Activated CD4-positive, alpha-beta T cell treated with anti-CD3 and anti-CD28 coated beads, Interleukin-2, amount 10 ng/mL, durations not matched to agents 7 days and 5 days (primary cell): ENCODE measurements around the gene SHC1. TPM values are rescaled to one million over a fixed set of nuclear protein-coding genes. Genes with fewer than 3 reads are reported as not detected.
A peak's percentile ranks its signal among the peaks of the same experiment; 100 is the strongest.

Experiments used
- CTCF ChIA-PET: fragments of 350-600 bp; sonication (Branson Sonifier 250); formaldehyde crosslinking; loops from one replicate; lab custom pipeline; 2021; ENCODE audit warnings: antibody characterized with exemption; lab: Charles Lee
- POLR2A ChIA-PET: fragments of 350-600 bp; sonication (Branson Sonifier 250); formaldehyde crosslinking; loops from one replicate; lab custom pipeline; 2021; ENCODE audit warnings: antibody characterized with exemption; lab: Charles Lee
- DNase-seq: peaks from one replicate; pipeline ENCODE4 v3.0.0-alpha.2; 2020
- H3K27ac Mint-ChIP-seq: one replicate; pipeline ENCODE4 v1.8.0; 2021; ENCODE audit warnings: mild to moderate bottlenecking, moderate library complexity, mixed read lengths
- H3K27me3 Mint-ChIP-seq: one replicate; pipeline ENCODE4 v1.8.0; 2021; ENCODE audit warnings: mixed read lengths
- H3K36me3 Mint-ChIP-seq: one replicate; pipeline ENCODE4 v1.8.0; 2021; ENCODE audit warnings: low read depth, mixed read lengths
- H3K4me1 Mint-ChIP-seq: one replicate; pipeline ENCODE4 v1.8.0; 2021; ENCODE audit warnings: mixed read lengths
- H3K4me3 Mint-ChIP-seq: one replicate; pipeline ENCODE4 v1.8.0; 2021; ENCODE audit warnings: mild to moderate bottlenecking, moderate library complexity, mixed read lengths
- H3K9me3 Mint-ChIP-seq: one replicate; pipeline ENCODE4 v1.8.0; 2021; ENCODE audit warnings: mixed read lengths
- total RNA-seq, 2 experiments: library from RNA; stranded (reverse); gene quantifications; one replicate each; pipeline ENCODE4 v1.2.3, GENCODE V29; 2021

The SHC1 gene, protein sequence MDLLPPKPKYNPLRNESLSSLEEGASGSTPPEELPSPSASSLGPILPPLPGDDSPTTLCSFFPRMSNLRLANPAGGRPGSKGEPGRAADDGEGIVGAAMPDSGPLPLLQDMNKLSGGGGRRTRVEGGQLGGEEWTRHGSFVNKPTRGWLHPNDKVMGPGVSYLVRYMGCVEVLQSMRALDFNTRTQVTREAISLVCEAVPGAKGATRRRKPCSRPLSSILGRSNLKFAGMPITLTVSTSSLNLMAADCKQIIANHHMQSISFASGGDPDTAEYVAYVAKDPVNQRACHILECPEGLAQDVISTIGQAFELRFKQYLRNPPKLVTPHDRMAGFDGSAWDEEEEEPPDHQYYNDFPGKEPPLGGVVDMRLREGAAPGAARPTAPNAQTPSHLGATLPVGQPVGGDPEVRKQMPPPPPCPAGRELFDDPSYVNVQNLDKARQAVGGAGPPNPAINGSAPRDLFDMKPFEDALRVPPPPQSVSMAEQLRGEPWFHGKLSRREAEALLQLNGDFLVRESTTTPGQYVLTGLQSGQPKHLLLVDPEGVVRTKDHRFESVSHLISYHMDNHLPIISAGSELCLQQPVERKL
- total RNA-seq = 100 to 1,000 TPM in 1 of 2 experiments, 10 to 100 TPM in 1; 75.1 to 104 TPM

DNA sequence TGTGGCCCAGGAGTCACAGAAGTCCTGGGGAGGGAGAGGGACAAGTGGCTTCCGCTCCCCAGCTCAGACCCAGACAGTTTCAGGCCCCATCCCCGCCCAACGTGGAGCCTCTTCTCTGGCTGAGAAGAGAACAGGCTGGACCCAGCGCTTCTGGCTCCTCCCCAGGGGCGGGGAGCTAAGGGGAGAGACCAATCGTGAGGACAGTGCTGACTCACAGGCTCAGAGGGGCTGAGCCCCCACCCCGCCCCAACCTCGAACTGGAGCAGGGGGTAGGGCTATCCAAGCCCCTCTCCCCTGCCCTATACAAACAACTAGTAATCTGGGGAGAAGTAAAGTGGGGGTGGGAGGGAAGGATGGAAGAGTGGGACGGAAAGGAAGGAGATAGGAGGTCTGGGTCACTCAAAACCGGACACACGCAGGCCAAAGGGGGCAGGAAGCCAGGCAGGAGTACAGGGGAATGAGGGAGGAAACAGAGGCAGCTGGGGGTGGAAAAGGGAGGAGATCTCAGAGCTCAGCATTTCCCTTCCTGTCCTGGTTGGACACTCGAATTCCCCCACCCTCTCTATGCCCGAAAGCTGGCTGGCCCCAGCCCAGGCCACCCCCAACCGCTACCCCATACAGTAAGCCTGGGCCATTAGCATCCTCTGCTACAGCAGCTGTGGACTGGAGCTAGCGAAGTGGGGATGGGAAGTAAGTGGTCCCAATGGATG, at the start of gene SHC1:
Gene SHC1, minus strand, starts transcription at position 117 of the 710 bp plus-strand sequence. CDS start 221 bp downstream, outside the sequence.
- ChIA-PET POLR2A (interaction anchor here (0.6 kb wide), 1 partner anchor 82 kb away, joined by 3 read pairs; no protein-coding TSS in a partner anchor), CTCF (interaction anchor here (0.9 to 6.4 kb wide), 11 partner anchors 10 to 202 kb away, joined by 3 to 26 read pairs (median 7); partner anchors contain the start of genes FLAD1, KRTCAP2, LENEP and PMVK)
- H3K4me1 Mint-ChIP-seq = peaks cover 51% of the 10 kb centered on the region
- peak; percentile 39 for DNase-seq
- H3K27ac Mint-ChIP-seq = peak within 1 kb of the TSS; percentile 72
- peaks cover 34% of the 10 kb centered on the region for H3K36me3 Mint-ChIP-seq
- no peaks in the 10 kb centered on the region for H3K27me3 Mint-ChIP-seq
- no peaks in the 10 kb centered on the region for H3K9me3 Mint-ChIP-seq
- H3K4me3 Mint-ChIP-seq = peak within 1 kb of the TSS; percentile 25

DNA sequence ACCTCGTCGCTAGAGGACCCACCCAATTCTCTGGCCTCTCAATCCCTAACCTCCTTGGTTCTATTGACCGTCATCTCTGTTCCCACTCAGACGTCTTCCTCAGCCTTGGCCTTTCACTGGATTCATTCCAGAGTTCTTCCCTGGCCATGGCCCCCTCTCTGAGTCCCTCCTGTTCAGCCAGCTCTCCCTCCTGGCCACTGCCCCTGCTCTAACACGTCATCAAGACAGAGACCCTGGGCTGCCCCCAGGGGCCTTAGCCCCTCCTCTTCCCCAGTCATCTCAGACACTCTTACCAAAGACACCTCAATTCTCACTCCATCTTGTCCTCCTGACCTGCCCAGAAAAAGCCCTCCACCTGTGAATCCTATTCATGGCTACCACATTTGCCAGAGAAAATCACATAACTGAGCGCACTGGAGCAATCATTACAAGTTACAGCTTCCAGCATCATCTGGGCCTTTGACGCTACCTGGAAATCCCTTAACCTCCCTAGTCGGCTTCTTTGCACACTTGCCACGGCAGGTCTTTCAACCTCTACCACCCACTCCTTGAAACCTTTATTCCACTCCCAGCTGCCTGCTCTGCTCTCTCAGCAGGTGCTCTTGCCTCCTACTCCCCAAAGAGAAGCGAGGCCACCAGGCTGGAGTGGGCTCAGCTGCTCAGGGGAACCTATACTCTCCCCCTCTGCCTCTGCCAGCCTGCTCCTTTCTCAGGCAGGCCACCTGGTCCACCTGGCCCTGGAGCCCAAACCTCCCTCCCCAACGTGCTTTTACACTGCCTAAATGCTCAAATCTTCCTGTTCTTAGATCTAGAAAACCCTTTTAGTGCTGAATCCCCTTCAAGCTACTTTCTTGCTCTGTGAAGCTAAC, 49.1 kb upstream of the SHC1 start:
- no peak overlapping the region for H3K27ac Mint-ChIP-seq
- no peak overlapping the region for H3K4me3 Mint-ChIP-seq
- CTCF ChIA-PET = interaction anchor here (1.1 to 17.4 kb wide), 10 partner anchors 8 to 72 kb away, joined by 3 to 222 read pairs (median 4); partner anchors contain the start of genes ADAM15, DCST1, DCST2 and LENEP
- POLR2A ChIA-PET = interaction anchor here (0.6 kb wide), 1 partner anchor 18 kb away, joined by 3 read pairs; no protein-coding TSS in a partner anchor
- H3K9me3 Mint-ChIP-seq = no peaks in the 10 kb centered on the region
- H3K36me3 Mint-ChIP-seq = peaks cover 37% of the 10 kb centered on the region
- H3K4me1 Mint-ChIP-seq = peaks cover 51% of the 10 kb centered on the region
- H3K27me3 Mint-ChIP-seq = no peaks in the 10 kb centered on the region
- DNase-seq = no peak

DNA sequence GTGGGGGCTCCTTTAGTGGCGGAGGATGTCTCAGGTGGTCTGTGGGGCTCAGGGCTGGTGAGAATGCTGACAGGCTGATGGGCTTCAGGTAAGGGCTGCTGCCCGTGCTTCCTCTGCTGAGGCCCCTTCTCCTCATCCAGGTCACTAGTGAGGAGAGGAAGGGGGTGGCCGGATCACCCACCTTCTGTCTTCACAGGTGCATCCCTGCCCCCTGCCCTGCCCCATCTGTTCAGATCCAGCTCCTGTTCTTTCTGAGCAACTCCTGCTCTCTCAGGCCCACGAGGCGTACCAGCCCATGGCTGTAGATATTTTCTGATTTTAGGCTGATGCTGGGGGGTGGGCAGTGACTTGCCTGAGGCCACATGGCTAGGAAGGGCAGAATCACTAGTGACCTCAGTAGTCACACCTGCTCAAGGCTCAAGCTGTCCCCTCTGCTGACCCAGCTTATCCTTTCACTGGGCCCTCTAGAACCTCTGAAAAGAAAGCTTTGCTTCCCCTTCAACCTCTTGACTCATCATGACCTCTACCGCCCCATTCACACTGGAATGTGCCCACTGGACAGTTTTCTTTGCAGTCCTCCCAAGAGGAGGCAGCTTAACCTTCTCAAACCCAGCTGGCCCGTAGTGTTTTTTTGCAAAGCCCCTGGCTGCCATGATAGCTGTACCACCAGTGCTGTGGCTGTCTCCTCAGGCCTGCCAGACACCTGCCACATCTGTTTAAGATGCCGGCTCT, 48.2 kb upstream of the SHC1 start:
- Mint-ChIP-seq H3K27ac (peak overlapping the region; percentile 46), H3K27me3 (no peaks in the 10 kb centered on the region), H3K4me1 (peaks cover 60% of the 10 kb centered on the region), H3K4me3 (no peak overlapping the region), H3K36me3 (peaks cover 45% of the 10 kb centered on the region), H3K9me3 (no peaks in the 10 kb centered on the region)
- POLR2A ChIA-PET = no interaction called here
- CTCF ChIA-PET = interaction anchor here (1.0 to 17.4 kb wide), 11 partner anchors 11 to 74 kb away, joined by 3 to 222 read pairs (median 4); partner anchors contain the start of genes ADAM15, DCST1, DCST2 and LENEP
- DNase-seq = no peak

DNA sequence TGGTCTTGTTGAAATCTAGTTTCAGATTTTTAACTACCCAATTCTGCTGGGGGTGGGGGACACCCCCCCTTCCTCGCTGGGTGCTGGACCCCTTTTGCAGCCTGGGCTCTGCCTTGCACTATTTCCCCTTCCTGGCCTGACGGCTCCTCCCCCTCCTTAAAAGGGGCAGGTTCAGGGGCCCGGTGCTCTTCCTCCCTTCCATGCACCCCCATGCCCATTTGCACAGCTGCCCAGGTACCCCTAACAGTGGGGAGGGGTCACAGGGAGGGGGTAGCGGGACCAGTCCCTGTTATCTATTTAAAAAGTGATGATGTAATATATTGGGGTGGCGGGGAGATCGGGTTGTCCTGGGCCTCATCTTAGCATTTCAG, 47.4 kb upstream of the SHC1 start:
- H3K9me3 Mint-ChIP-seq = no peaks in the 10 kb centered on the region
- DNase-seq = no peak
- peaks cover 53% of the 10 kb centered on the region for H3K36me3 Mint-ChIP-seq
- CTCF ChIA-PET = interaction anchor here (0.5 to 17.4 kb wide), 29 partner anchors 8 to 458 kb away, joined by 3 to 222 read pairs (median 4); partner anchors contain the start of genes ADAM15, DCST1, DCST2 and FLAD1
- H3K4me1 Mint-ChIP-seq = peaks cover 67% of the 10 kb centered on the region
- no peak overlapping the region for H3K4me3 Mint-ChIP-seq
- POLR2A ChIA-PET = no interaction called here
- H3K27me3 Mint-ChIP-seq = no peaks in the 10 kb centered on the region
- peak overlapping the region; percentile 41 for H3K27ac Mint-ChIP-seq

DNA sequence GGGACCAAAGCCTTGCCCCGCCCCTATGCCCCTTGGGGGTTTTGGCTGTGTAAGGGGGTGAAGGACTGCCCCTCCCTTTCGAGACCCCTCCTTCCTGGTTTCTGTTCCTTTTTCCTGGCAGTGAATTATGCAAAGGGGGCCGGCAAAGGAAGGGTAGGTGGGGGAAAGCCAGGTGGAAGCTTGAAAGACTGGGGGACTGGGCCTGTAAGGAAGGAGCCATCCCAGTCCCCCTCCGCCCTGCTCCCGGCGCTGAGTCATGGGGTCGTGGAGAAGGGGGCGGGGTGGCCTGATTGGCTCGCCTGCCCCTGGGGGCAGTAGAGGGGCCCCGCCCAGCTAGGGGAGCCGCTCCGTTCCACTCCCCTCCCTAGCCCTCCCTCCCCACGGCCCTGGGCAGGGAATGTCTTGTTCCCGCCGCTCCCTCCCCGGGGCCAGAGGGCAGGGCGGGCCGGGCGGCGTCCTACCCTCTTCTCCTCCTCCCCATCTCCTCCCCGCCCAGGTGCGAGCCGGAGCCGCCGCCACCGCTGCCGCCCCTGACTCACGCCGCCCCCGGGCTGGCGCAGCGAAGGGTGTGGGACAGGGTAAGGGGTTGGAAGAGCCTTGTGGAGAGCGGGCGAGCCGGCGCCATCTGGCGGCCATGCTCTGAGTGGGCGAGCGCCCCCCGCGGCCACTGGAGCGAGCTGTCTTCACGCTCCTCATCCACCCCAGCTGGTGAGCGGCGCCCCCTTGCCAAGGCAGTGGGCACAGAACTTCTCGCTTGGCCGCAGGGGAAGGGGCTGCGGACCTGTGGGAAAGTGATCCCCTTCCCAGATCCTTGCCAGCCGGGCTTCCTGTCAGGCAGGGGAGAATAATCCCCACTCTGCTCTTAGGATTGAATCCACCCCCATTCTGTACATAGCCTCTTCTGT, 46.7 kb upstream of the SHC1 start:
- peak overlapping the region; percentile 84 for H3K27ac Mint-ChIP-seq

DNA sequence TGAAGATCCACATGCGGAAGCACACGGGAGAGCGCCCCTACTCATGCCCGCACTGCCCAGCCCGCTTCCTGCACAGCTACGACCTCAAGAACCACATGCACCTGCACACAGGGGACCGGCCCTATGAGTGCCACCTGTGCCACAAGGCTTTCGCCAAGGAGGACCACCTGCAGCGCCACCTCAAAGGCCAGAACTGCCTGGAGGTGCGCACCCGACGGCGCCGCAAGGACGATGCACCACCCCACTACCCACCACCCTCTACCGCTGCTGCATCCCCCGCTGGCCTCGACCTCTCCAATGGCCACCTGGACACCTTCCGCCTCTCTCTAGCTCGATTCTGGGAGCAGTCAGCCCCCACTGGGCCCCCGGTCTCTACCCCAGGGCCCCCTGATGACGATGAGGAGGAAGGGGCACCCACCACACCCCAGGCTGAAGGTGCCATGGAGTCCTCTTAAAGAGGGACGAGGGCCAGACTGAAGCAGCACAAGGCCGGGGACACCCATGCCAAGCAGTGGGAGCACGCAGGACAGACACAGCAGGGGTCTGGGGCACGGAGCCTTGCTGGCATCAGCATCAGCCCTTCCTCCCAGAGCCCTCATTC, 45.8 kb upstream of the SHC1 start:
- ChIA-PET POLR2A (interaction anchor here (1.4 to 1.5 kb wide), 2 partner anchors 32 to 61 kb away, joined by 7 read pairs; no protein-coding TSS in a partner anchor), CTCF (interaction anchor here (0.9 to 17.4 kb wide), 17 partner anchors 9 to 76 kb away, joined by 3 to 222 read pairs (median 7); partner anchors contain the start of genes ADAM15, DCST1, DCST2 and FLAD1)
- no peak for DNase-seq
- H3K4me3 Mint-ChIP-seq = peak overlapping the region; percentile 62
- peaks cover 75% of the 10 kb centered on the region for H3K4me1 Mint-ChIP-seq
- peaks cover 62% of the 10 kb centered on the region for H3K36me3 Mint-ChIP-seq
- H3K27me3 Mint-ChIP-seq = no peaks in the 10 kb centered on the region
- H3K27ac Mint-ChIP-seq = peak overlapping the region; percentile 84
- no peaks in the 10 kb centered on the region for H3K9me3 Mint-ChIP-seq

More for the DNA sequence above, 46.7 kb upstream of the SHC1 start:
- ChIA-PET CTCF (interaction anchor here (0.5 to 17.4 kb wide), 33 partner anchors 9 to 458 kb away, joined by 3 to 222 read pairs (median 4); partner anchors contain the start of genes ADAM15, DCST1, DCST2 and FLAD1), POLR2A (no interaction called here)
- no peaks in the 10 kb centered on the region for H3K9me3 Mint-ChIP-seq
- H3K4me1 Mint-ChIP-seq = peaks cover 70% of the 10 kb centered on the region
- no peaks in the 10 kb centered on the region for H3K27me3 Mint-ChIP-seq
- DNase-seq = peak; percentile 85
- H3K4me3 Mint-ChIP-seq = no peak overlapping the region
- H3K36me3 Mint-ChIP-seq = peaks cover 59% of the 10 kb centered on the region

DNA sequence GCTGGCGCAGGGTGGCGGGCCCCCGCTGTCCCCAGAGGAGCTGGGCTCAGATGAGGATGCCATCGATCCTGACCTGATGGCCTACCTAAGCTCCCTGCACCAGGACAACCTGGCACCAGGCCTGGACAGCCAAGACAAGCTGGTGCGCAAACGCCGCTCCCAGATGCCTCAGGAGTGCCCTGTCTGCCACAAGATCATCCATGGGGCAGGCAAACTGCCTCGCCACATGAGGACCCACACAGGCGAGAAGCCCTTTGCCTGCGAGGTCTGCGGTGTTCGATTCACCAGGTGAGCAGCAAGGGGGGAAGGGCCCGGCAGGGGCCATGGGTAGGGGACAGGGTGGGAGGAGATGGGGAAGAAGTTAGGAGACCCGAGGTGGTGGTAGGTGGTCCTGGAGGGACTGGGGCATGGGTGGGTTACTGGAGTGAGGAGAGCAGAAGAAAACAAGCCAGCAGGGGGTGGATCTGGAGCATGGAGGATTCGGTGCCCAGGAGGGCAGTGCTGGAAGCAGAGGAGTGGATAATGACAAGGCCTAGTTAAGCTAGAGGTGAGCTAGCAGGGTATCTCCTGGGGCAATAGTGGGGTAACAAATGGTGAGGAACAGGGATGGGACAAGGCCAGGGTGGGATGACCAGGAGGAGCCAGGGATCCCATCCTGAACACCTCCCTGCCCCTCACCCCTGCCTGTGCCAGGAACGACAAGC, 45.1 kb upstream of the SHC1 start:
- H3K27ac Mint-ChIP-seq = peak overlapping the region; percentile 84
- no peaks in the 10 kb centered on the region for H3K9me3 Mint-ChIP-seq
- H3K27me3 Mint-ChIP-seq = no peaks in the 10 kb centered on the region
- H3K36me3 Mint-ChIP-seq = peaks cover 68% of the 10 kb centered on the region
- ChIA-PET CTCF (interaction anchor here (0.6 to 17.4 kb wide), 16 partner anchors 8 to 1094 kb away, joined by 3 to 222 read pairs (median 6); partner anchors contain the start of genes ADAM15, DCST1, DCST2 and FLAD1), POLR2A (interaction anchor here (1.4 to 1.5 kb wide), 2 partner anchors 31 to 61 kb away, joined by 7 read pairs; no protein-coding TSS in a partner anchor)
- peak overlapping the region; percentile 62 for H3K4me3 Mint-ChIP-seq
- DNase-seq = no peak
- H3K4me1 Mint-ChIP-seq = peaks cover 79% of the 10 kb centered on the region

DNA sequence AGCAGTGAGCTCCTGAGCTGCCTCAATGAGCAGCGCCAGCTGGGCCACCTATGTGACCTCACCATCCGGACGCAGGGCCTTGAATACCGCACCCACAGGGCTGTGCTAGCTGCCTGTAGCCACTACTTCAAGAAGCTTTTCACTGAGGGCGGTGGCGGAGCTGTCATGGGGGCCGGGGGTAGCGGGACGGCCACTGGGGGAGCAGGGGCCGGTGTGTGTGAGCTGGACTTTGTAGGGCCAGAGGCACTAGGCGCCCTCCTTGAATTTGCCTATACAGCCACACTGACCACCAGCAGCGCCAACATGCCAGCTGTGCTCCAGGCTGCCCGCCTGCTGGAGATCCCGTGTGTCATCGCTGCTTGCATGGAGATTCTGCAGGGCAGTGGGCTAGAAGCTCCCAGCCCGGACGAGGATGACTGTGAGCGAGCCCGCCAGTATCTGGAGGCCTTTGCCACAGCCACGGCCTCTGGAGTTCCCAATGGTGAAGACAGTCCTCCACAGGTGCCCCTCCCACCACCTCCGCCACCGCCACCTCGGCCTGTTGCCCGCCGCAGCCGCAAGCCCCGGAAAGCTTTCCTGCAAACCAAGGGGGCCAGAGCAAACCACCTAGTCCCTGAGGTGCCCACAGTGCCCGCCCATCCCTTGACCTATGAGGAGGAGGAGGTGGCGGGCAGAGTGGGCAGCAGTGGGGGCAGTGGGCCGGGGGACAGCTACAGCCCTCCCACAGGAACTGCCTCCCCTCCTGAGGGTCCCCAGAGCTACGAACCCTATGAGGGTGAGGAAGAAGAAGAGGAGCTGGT, 44.4 kb upstream of the SHC1 start:
- Mint-ChIP-seq H3K4me1 (peaks cover 80% of the 10 kb centered on the region), H3K36me3 (peaks cover 73% of the 10 kb centered on the region), H3K4me3 (peak overlapping the region; percentile 99), H3K27ac (peak overlapping the region; percentile 84), H3K27me3 (no peaks in the 10 kb centered on the region), H3K9me3 (no peaks in the 10 kb centered on the region)
- ChIA-PET CTCF (interaction anchor here (0.6 to 17.4 kb wide), 8 partner anchors 7 to 1095 kb away, joined by 4 to 222 read pairs (median 22); partner anchors contain the start of genes DCST1, DCST2, FLAD1 and LENEP), POLR2A (interaction anchor here (1.5 kb wide), 1 partner anchor 30 kb away, joined by 7 read pairs; no protein-coding TSS in a partner anchor)
- DNase-seq = no peak

DNA sequence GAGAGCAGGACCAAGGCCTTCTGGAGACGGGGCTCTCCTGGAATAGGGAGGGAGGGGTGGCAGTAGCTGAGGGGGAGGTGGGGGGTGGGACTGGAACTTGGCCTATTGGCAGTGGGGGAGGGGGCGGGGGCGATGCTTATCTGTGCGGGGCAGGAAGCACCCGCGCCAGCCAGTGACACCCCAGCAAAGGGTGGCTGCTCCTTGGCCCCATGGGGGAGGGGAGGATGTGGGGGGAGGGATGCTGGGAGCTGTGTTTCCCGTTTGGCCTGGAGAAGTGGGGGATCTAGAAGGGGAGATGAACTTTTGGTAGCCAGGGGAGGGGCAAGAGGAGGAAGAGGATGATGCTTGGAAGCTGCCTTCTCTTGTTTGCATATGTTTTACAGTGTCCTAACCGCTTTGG, 43.1 kb upstream of the SHC1 start:
- peaks cover 71% of the 10 kb centered on the region for H3K4me1 Mint-ChIP-seq
- H3K27me3 Mint-ChIP-seq = no peaks in the 10 kb centered on the region
- peak overlapping the region; percentile 99 for H3K4me3 Mint-ChIP-seq
- no peaks in the 10 kb centered on the region for H3K9me3 Mint-ChIP-seq
- peak; percentile 63 for DNase-seq
- ChIA-PET CTCF (interaction anchor here (1.2 to 17.4 kb wide), 5 partner anchors 15 to 159 kb away, joined by 3 to 222 read pairs (median 18); partner anchors contain the start of genes DCST1, DCST2, KRTCAP2 and LENEP), POLR2A (no interaction called here)
- H3K36me3 Mint-ChIP-seq = peaks cover 69% of the 10 kb centered on the region
- peak overlapping the region; percentile 89 for H3K27ac Mint-ChIP-seq
